Smooth muscle cell of the brain vasculature (primary cell): ENCODE measurements around the gene MAP7D1.
"Not testable (repeated sequence)": the region's sequence is repeated elsewhere in the genome, so short reads cannot be mapped to it uniquely, and the experiment has no call there.

Source experiments
- DNase-seq: peaks from one replicate; pipeline ENCODE4 v3.0.0-alpha.2; 2012; ENCODE audit warnings: low read depth, low spot score

The MAP7D1 gene

DNA sequence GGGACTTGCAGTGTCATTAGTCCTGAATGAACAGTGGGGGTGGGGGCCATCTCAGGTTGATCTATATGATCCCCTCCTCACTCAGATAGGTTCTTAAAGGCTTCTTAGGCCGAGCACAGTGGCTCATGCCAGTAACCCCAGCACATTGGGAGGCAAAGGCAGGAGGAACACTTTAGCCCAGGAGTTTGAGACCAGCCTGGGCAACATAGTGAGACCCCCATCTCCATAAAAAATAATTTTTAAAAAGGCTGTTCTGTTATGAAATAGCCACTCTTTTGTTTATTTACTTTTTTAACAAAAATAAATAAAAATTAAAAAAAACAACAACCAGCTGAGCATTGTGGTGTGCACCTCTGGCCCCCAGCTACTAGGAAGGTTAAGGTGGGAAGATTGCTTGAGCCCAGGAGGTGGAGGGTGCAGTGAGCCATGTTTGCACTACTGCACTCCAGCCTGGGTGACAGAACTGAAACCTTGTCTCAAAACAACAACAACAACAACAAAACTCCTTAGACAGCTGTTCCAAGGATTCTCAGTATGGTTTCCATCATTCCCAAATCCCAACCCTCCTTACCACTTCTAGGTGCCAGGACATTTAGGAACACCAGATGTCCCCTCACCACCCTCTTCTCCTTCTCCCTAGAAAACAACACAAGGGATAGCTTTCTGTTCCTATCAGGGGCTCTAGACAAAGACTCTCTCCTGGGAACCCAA, 4.7 kb upstream of the MAP7D1 start:
- no peak for DNase-seq

DNA sequence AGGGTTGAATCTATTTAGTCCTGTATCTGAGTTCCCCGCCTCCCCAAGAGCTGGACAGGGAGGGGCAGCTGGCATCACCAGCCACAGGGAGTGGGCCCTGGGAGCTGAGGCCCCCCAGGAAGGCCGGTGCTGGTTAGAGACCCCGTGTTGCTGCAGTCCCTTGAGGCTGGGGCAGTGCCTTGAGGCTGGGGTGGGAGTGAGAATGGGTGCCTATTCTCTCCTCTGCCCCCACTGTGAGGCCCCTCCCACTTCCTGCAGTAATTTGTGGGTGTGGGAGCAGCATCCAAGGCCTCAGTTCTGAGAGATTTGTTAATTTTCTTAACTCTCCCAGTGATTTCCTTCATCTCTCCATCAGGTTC, 4.1 kb upstream of the MAP7D1 start:
- DNase-seq = no peak

DNA sequence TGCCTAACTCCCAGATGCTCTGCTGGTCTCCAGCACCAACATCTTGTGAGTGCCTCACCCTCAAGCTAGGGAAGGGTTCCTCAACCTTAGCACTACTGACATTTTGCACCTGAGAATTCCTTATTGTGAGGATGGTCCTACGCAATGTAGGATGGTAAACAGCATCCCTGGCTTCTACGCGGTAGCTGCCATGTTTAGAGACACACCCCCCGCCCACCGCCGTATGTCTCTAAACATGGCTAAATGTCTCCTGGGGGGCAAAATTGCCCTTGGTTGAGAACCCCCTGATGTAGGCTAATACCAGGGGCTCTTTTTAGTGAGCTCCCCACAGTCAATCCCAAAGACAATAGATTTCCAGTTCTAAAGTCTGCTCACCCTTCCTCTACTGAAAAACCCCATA, 2.5 kb upstream of the MAP7D1 start:
- DNase-seq = no peak

DNA sequence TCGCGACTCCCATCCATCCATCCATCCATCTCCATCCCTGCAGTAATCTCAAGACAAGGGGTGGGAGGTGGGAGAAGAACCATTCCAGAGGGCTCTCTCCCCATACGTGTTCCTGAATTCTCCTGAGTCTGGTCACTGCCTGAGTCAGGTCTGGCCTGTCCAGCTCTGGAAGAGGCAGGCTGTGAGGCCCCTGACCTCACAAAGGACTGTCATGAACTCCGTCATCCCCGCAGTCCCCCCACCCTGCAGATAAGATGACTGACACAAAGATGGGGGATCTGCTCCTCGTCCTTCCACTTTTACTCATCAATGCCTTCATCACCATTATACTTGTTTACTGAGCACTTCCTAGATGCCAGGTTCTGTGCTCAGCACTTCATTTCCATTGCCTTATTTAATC, 1.6 kb upstream of the MAP7D1 start:
- no peak for DNase-seq

DNA sequence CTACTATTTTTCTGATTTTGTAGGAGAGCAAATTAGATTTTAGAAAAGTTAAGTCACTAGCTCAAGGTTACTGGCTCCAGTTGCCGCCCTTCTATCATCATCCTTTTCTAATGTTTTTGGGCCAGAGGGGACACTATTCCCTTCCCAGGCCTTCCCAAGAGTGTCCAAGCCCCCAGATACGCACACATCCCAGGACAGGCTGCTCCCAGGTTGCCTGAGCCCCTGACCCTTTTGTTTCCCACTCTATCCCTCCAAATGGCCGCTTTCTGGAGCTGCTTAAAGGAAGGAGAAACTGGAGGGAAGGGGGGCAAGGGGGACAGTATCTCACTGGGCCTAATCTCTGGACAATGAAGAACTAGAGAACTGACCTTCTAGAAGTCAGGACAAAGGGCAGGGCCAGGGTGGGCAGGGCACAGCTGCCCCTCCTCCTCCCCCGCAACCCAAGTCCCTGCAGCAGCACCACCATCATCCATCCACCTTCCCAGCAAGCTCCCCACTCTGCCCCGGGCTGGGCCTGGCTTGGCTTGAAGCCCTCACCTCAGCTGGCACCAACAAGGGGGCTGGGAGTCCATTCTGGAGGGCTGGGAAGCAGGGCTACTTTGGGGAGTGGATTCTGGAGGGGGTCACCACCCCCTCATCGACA, 1.1 kb upstream of the MAP7D1 start:
- no peak for DNase-seq

DNA sequence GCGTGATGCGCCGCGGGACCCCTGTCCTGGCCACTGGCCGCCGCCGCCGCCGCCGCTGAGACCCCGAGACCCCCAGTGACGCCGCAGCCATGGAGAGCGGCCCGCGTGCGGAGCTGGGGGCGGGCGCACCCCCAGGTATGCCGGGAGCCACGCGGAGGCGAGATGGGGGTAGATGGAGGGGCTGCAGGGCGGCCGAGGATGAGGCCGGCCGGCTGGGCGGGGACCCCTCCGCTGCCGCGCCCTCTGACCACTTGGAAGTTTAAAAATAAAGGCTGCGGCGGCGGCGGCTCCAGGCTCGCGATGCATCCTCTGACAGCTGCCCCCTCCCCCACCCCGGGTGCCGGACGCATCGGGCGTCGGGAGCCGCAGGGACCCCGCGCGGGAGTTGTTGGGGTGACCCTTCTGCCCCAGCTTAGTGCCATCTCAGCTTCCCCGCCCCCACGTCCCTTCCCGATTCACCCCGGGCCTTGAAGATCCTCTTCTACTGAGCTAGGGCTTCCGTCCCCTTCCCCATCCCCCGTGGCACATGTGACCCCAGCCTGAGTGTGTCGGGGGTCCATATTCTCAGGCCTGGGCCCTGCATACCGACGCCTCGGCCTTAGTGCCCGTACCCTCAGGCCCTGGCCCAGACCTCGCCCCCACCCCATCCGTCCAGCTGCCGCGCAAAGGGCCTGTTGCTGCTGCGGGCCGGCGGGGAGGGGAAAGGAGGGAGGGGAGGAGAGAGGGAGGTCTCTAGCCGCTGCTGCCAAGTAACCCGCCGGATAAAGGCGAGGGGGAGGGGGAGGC, 562 bp downstream of the MAP7D1 start:
- no peak for DNase-seq

DNA sequence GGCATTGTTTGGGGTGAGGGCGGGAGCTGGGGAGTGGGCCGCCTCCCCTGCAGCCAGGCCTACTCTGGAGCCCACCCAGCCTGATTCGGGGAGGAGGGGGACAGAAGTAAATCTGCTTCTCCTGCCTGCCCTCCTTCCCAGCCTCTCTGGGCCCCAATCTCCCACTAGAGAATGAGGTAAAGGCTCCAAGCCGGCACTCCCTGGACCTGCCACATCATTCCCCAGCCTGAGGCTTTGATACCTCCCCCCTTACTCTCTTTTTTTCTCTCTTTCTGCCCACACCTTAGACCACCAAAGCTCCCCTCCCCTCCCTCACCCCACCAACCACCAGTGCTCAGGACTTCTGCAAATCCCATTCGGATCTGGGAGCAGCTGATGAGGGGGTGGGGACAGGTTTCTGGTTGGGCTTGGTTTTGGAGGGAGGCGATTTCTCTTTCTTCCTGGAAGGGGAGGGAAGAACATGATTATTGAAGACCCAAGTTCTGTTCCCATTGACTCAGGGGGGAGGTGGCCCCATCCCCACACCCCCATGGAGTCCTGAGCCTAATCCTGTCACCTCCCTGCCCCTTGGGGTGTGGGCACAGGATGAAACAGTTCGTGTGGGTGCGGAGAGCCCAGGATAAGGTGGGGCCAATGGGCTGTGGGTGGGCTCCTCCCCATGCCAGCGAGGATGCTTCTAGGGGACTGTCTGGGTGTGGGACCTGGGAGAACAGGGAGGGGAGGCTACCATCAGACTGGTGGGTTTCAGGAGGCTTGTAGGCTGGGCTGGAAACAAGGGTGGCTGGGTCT, 1.3 kb downstream of the MAP7D1 start:
- no peak for DNase-seq

DNA sequence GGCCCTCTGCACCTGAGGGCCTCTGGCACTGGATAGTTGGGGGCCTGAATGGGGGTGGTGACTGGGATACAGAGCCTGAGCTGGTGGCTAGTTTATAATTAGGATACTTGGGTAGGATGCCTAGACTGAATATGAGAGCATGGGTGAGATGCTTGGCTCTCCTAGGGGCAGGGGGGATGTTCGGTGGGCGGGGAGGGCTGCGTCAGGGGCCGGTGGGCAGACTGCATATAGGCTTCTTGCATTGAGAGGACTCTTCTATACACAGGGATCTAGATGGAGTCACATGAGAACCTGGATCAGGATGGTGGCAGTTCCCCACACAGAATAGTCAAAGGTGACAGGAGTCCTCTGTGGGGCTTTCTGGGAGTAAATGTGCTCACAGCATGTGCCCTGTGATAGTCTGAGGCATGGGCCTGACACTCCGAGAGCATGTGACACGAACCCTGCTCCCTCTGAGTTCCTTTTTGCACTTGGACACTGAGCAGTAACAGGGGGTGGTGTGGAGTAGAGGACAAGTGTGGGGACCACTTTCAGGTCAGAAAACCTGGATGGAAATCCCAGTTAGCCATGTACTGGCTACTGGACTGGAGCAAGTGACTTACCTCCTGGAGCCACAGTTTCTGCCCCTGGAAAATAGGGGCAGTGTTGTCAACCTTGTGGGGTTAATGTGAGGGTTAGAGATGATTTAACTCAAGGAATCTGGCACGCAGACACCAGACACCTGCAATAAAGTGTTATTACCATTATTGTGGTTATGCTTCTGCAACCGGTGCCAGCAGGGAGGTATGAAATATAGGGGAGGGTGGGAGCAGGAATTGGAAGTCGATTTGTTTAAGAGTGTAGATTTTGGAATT, 2.2 kb downstream of the MAP7D1 start:
- DNase-seq = no peak

DNA sequence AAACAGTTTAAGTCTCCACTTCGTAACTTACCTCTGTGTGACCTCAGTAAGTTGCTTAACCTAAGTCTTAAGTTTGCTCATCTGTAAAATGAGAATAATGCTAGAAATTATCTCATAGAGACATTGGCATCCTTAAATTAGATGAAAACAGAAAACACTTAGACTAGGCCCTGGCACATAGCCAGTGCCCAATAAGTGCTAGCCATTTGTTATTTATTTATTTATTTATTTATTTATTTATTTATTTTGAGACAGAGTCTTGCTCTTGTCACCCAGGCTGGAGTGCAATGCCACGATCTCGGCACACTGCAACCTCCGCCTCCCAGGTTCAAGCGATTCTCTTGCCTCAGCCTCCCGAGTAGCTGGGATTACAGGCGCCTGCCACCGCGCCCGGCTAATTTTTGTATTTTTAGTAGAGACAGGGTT, 2.9 kb downstream of the MAP7D1 start:
- DNase-seq = not testable (repeated sequence)

DNA sequence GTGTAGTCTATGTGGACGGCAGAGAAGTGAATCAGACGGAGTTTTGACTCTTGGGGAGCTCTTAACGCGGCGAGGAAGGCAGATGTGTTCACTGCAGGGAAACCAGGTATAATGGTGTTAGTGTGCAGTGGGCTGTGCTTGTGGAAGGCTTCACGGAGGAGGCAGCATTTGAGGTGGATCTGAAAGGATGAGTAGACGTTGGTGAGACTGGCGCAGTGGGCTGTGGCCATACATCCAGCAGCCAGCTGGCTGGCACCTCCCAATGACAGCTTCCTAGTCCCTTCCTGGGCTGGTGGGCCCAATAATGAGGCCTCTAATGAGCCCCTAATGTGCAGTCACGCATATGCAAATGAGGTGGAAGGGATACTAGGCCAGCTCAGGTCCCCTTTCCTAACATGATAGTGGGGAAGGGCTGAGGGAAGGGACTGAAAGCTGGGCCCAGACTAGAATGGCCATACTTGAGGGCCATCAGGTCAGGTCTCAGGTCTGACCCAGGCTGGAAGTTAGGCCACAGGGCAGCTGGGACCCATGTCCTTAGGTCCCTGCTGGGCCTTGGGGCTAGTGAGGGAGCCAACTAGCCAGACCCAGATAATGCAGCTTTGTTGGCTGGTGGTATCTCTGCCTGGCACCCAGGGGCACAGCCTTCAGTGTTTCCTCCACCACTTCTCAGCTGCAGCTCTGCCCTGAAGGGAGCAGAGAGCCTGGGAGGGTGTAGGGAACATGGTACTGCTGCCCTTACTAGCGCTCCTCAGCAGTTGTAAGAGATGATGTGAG, 3.8 kb downstream of the MAP7D1 start:
- no peak for DNase-seq

DNA sequence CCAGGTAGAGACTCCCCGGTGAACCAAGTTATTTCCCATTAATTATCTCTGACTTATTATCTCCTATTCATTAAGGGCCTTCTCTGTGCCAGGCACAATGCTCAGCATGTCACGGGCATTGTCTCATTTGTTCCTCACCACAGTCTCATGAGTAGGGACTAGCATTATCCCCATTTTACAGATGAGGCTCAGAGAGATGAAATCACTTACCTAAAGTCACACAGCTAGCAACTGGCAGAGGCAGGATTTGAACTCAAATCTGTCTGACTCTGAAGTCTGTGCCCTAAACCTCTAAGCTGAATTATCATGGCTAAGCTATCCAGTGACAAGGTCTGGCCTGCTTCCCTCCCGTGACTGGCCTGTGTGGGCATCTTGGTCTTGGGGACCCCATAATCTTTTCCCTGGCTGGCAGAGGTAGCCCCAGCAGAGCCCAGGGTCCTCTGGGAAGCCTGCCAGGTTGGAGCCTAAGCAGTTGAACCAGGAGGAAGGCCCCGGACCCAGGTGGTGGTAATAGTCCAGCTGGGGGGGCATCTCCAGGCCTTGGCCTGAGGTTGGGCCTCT, 4.5 kb downstream of the MAP7D1 start:
- DNase-seq = no peak

DNA sequence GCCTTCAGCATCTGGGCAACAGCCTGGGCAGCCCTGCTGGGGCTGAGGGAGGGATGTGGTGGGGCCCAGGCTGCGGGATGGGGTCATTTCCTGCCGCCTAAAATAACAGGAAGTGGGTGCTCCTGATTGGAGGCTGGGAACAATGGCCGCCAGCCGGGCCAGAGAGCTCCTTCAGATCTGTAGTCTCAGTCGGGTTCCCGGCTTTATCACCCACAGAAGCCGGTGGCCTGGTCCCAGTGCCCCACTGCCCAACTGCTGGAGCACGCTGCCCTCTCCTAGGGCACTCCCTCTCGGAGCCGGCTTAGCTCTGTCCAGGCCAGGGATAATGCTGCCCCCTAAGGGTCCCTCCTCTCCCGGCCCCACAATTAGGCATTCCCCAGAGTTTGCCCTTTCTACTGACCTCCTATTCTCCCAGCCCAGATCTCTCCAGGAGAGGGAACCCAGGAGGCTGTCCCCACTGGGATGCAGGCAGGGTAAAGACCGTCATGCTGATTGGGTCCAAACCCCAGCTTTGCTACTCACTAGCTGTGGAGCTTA, 5.1 kb downstream of the MAP7D1 start:
- no peak for DNase-seq

DNA sequence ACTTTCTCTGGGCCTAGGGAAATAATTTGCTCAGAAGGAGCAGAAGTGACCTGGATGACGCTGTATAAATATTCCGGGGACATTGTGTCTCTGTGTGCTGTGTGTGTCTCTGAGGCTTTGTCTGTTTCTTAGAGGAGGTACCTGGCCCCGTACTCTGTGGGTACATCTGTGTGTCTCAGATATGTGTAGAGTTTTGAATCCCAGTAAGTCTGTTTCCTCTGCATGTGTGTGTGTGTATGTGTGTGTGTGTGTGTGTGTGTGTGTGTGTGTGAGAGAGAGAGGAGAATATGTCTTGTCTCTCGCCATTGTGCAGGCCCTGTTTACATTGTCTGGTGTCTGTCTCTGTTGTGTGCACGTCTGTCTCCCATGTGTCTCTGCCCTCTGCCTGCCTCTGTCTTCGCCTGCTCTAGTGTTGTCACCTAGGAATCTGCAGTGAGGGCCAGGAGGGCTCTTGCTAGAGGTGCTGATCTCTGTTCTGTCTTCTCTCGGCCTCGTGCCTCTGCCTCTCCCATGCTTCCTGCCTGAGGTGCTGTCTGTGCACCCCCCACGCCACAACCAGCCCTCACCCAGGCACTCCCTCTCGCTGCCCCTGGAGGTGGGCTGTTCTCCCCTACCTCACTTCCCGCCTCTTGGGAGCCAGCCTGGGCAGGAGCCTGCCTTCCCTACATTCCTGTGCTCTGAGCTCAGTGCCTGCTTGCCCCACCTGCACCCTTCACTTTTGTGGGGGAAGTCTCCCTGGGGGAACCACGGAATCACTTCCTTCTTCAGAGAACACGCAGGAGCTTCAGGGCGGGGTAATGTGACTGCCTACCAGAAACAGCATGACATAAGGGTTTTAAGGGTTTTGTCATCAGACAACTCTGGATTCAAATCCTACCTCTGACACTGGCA, 5.9 kb downstream of the MAP7D1 start:
- DNase-seq = no peak

DNA sequence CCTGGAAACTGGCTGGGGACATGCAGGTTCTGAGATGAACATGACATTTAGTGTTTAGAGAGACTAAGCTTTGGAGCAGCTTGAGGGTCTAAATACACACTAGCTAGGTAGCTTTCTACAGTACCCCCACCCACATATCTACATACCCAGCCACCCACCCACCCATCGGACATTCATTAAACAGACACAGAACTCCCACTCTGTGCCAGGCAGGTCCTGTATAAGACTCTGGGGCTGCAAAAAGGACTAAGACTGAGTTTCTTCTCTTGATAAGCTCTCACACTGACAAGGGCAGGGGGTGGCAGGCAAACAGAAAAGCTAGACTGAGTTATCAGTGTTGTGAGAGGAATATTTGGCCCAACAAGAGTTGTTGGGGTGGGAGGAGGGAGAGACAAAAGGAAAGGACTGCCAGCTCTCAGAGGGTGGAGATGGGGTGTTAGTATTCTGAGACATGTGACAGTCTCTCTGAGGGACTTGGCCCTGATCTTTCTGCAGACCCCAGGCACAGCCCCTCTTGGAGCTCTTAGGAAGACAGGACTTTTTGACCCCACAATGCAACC, 6.8 kb downstream of the MAP7D1 start:
- DNase-seq = no peak

DNA sequence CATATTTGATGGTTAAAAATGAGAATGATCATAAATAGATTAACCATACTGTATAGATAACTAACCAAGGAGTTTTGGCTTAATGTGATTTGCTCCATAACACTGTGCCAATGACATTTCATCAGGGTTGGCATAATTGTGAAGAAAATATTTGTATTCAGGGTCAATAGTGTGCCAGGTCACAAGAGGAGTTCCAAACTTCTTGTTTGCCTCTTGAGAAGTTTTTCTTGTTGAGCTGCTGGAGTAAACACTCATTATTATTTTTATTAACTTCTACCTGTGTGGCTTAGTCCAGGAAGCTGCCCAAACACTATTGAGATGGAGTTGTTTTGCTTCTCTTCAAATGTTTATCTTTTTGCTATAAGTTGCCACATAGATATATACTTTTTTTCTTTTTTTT, 7.5 kb downstream of the MAP7D1 start:
- no peak for DNase-seq

DNA sequence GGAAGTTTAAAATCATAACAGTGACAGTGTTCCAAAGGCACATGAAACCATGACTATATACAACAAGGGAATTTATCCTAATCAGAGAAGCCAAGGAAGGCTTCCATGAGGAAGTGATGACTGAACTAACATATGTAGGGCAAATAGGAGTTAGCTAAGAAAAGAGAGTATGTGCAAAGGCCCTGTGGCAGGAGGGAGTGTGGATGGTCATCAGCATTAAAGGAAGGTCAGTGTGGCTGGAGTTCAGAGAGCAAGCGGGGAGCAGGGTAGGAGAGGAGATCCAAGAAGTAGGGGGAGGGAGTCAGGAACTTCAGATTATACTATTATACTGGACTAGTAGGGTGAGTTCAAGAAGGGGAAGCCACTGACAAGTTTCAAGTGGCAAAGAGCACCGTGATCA, 8.4 kb downstream of the MAP7D1 start:
- DNase-seq = no peak

DNA sequence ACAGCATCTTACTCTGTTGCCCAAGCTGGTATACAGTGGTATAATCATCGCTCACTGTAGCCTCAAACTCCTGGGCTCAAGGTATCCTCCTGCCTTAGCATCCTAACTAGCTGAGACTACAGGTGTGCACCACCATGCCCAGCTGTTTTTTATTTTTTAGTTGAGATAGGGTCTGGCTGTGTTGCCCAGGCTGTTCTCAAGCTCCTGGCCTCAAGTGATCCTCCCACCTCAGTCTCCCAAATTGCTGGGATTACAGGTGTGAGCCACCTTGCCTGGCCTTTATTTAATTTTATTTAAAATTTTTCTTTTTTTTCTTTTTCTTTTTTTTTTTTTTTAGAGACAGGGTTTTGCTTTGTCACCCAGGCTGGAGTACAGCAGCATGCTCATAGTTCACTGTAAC, 9.2 kb downstream of the MAP7D1 start:
- DNase-seq = no peak

DNA sequence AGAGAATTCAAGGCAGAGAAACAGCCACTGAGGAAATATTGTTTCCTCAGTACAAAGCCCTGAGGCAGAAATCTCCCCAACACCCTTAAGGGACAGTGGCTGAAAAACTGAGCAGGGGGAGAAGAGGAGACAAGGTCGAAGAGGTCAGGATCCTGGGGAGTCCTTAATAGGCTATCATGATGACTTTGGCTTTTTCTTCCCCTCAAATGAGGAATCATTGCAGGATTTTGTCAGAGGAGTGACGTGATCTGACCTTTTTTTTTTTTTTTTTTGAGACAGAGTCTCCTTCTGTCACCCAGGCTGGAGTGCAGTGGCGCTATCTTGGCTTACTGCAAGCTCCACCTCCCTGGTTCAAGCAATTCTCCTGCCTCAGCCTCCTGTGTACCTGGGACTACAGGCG, 10.2 kb downstream of the MAP7D1 start:
- no peak for DNase-seq
